Vagina (tissue), 2 donors: Measurements from ENCODE around the gene TMEM30B. TPM values are rescaled to one million over a fixed set of nuclear protein-coding genes. Genes with fewer than 3 reads are reported as not detected.

Experiments used
- DNase-seq, 2 donors: peaks; one replicate each; pipeline ENCODE4 v3.0.0-alpha.2; 2017; ENCODE audit errors: extremely low spot score in 2 of 2
- H3K27ac ChIP-seq: fragments of 200-600 bp; sonication (generic); one replicate; pipeline ENCODE4 v1.5.1; 2019
- H3K27me3 ChIP-seq: fragments of 200-600 bp; sonication (generic); one replicate; pipeline ENCODE4 v1.5.1; 2019
- H3K36me3 ChIP-seq, 2 donors: fragments of 200-600 bp; sonication (generic); one replicate each; pipeline ENCODE4 v1.5.1; 2017 to 2019
- H3K4me1 ChIP-seq: fragments of 200-600 bp; sonication (generic); one replicate; pipeline ENCODE4 v1.5.1; 2019
- H3K4me3 ChIP-seq, 2 donors: fragments of 200-600 bp; sonication (generic); 1 replicate in 1 of 2; 2 replicates in 1 of 2; pipeline ENCODE4 v1.5.1; 2016 to 2019
- H3K9me3 ChIP-seq: fragments of 200-600 bp; sonication (generic); one replicate; pipeline ENCODE4 v1.5.1; 2019
- POLR2A ChIP-seq, 2 donors: fragments of 450-650 bp; IDR thresholded peaks; one replicate each; pipeline ENCODE4 v1.6.1; 2017; ENCODE audit warnings: antibody characterized with exemption in 2 of 2, mild to moderate bottlenecking in 2 of 2, moderate library complexity in 2 of 2
- POLR2AphosphoS5 ChIP-seq, 2 donors: sonication (generic); formaldehyde crosslinking; IDR thresholded peaks; one replicate each; pipeline ENCODE4 v1.9.0; 2017; ENCODE audit warnings: antibody characterized with exemption in 2 of 2, mild to moderate bottlenecking in 2 of 2, low read depth in 1 of 2; ENCODE audit not compliant: insufficient read depth in 1 of 2
- intact Hi-C: fragments of 100-400 bp; cut with DNase I; formaldehyde crosslinking; loops from one replicate; pipeline ENCODE4 v1.15.1; 2023
- total RNA-seq: library from RNA; depleted of rRNA; stranded (reverse); fragments of >200 nt; gene quantifications from one replicate; pipeline ENCODE4 v1.2.3, GENCODE V29; 2016
- TF ChIP-seq, protein P1 (sequence below), 3 experiments: fragments of 450-650 bp in 2 of 3; fragments of 200-600 bp in 1 of 3; sonication (generic) in 1 of 3; IDR thresholded peaks; one replicate each; pipeline ENCODE4 v1.5.1; 2017 to 2019; ENCODE audit warnings: antibody characterized with exemption in 3 of 3, mild to moderate bottlenecking in 2 of 3, moderate library complexity in 2 of 3

The TMEM30B gene
- total RNA-seq, 1 donor from 2014 or later: 22.6 TPM

DNA sequence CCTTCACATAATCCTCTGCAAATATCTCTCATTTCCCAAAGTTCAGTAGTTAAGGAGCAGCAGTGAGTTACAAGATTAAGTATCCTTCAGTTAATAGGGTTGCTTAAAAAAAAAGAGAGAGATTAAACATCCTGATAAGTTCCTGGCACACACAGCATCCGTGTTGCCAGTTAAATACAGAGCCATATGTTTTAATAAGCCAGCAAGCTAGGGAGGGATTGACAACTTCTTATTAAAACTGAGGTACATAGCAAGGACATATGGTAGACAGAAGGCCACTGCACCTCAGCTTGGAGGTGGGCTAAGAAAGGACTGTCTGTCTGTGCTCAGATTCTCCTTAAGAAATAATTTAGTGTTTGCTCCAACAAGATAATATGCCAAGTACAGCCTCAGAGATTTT is 9.6 kb upstream of the TMEM30B start:
- Histone ChIP-seq H3K36me3 (no peaks in the 10 kb centered on the region), H3K4me3 (no peak overlapping the region), H3K27me3 (no peaks in the 10 kb centered on the region), H3K27ac (no peak overlapping the region), H3K9me3 (no peaks in the 10 kb centered on the region), H3K4me1 (no peaks in the 10 kb centered on the region)
- intact Hi-C loops: loop anchor here (10.0 kb wide), 1 partner anchor 164 kb away; no protein-coding TSS in a partner anchor
- no peak for DNase-seq
- TF ChIP-seq, protein P1, sequence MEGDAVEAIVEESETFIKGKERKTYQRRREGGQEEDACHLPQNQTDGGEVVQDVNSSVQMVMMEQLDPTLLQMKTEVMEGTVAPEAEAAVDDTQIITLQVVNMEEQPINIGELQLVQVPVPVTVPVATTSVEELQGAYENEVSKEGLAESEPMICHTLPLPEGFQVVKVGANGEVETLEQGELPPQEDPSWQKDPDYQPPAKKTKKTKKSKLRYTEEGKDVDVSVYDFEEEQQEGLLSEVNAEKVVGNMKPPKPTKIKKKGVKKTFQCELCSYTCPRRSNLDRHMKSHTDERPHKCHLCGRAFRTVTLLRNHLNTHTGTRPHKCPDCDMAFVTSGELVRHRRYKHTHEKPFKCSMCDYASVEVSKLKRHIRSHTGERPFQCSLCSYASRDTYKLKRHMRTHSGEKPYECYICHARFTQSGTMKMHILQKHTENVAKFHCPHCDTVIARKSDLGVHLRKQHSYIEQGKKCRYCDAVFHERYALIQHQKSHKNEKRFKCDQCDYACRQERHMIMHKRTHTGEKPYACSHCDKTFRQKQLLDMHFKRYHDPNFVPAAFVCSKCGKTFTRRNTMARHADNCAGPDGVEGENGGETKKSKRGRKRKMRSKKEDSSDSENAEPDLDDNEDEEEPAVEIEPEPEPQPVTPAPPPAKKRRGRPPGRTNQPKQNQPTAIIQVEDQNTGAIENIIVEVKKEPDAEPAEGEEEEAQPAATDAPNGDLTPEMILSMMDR (IDR thresholded peaks at IDR 0.05): no peak
- TF ChIP-seq POLR2A (IDR thresholded peaks at IDR 0.05): no peak
- TF ChIP-seq POLR2AphosphoS5 (IDR thresholded peaks at IDR 0.05; ENCODE audit: insufficient read depth in 1 of 2, low read depth in 1 of 2): no peak

DNA sequence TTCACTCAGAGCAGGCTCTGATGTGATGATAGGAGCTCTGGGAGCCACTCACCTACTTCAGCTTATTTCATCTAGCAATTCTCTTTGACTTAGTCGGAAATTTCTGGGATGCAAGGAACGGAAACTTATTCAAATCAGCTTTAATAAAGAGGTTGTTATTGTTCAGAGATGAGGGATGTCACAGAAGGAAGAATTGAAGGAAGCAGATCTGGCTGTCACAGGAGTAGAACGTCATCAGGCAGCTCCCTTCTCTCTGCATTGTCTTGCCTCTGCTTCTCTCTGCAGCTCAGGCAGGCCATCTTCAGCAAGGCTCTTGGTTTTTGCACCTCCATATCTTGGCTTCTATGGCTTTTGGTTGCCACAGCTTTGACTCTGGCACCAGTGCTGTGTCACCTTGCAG is 7.6 kb upstream of the TMEM30B start:
- Histone ChIP-seq H3K9me3 (no peaks in the 10 kb centered on the region), H3K27me3 (no peaks in the 10 kb centered on the region), H3K4me3 (no peak overlapping the region), H3K4me1 (no peaks in the 10 kb centered on the region), H3K27ac (no peak overlapping the region), H3K36me3 (no peaks in the 10 kb centered on the region)
- TF ChIP-seq, protein P1 (IDR thresholded peaks at IDR 0.05): no peak
- TF ChIP-seq POLR2A (IDR thresholded peaks at IDR 0.05) (no peak), POLR2AphosphoS5 (IDR thresholded peaks at IDR 0.05; ENCODE audit: insufficient read depth in 1 of 2, low read depth in 1 of 2) (no peak)
- peak in 1 of 2 donors; percentile 42 for DNase-seq
- intact Hi-C loops: no loop called here

DNA sequence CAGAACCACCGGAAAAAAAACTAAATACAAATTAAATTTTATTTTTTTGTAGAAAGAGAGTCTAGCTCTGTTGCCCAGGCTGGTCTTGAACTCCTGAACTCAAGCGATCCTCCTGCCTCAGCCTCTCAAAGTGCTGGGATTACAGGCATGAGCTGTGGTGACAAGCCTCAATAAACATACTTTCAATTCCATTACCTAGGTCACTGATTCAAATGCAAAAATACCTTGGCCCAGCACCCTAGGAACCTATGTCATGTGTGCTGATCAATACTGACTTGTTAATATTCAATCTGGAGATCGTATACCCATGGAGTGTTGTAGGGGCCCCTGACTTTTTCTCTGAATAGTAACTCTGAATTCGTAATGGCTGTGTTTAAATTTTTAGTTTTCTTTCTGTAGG is 7.1 kb upstream of the TMEM30B start:
- no peaks in the 10 kb centered on the region for H3K9me3 ChIP-seq
- intact Hi-C loops: no loop called here

DNA sequence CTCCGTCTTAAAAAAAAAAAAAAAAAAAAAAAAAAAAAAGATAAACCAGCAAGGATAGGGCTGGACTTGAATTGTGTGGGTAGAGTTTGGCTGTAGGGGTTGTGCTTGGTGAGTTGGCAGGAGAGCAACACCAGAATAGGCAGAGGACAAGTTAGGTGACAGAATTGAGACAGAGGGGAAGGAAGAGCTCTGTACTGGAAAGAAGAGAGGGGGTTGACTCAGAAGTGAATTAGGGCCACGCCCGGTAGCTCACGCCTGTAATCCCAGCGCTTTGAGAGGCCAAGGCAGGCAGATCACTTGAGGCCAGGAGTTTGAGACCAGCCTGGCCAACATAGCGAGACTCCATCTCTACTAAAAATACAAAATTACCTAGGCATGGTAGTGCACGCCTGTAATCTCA is 6.1 kb upstream of the TMEM30B start:
- intact Hi-C loops: no loop called here
- peak in 1 of 2 donors; percentile 44 for DNase-seq
- Histone ChIP-seq H3K9me3 (no peaks in the 10 kb centered on the region), H3K4me1 (no peaks in the 10 kb centered on the region), H3K4me3 (no peak overlapping the region), H3K36me3 (no peaks in the 10 kb centered on the region), H3K27me3 (no peaks in the 10 kb centered on the region), H3K27ac (no peak overlapping the region)
- TF ChIP-seq POLR2AphosphoS5 (IDR thresholded peaks at IDR 0.05; ENCODE audit: insufficient read depth in 1 of 2, low read depth in 1 of 2) (no peak), POLR2A (IDR thresholded peaks at IDR 0.05) (no peak)
- TF ChIP-seq, protein P1 (IDR thresholded peaks at IDR 0.05): no peak

More for the DNA sequence above, 7.1 kb upstream of the TMEM30B start:
- H3K4me1 ChIP-seq: no peaks in the 10 kb centered on the region
- TF ChIP-seq POLR2AphosphoS5 (IDR thresholded peaks at IDR 0.05; ENCODE audit: insufficient read depth in 1 of 2, low read depth in 1 of 2) (no peak), POLR2A (IDR thresholded peaks at IDR 0.05) (no peak)
- TF ChIP-seq, protein P1 (IDR thresholded peaks at IDR 0.05): no peak
- H3K36me3 ChIP-seq: no peaks in the 10 kb centered on the region
- H3K27ac ChIP-seq: no peak overlapping the region
- no peak overlapping the region for H3K4me3 ChIP-seq
- DNase-seq: no peak
- no peaks in the 10 kb centered on the region for H3K27me3 ChIP-seq

DNA sequence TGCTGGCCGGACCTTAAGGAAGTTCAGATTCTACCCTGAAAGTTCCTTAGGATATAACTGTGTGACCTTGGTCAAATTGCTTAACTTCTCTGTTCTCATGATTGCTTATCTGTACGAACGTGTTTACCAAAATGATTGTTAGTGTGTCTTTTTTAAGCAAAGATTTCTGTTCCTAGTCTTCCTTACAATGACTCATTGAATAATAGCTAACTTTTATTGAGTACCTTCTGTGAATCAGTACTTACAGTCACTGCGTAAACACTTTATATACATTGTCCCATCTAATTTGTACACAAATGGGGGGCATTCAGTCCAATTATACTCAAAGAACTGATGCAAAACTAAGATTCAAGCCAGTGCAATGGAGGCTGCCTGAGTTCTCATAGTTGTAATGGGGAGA is 4.2 kb upstream of the TMEM30B start:
- Histone ChIP-seq H3K36me3 (no peaks in the 10 kb centered on the region), H3K4me1 (peaks cover 4% of the 10 kb centered on the region), H3K9me3 (no peaks in the 10 kb centered on the region), H3K27ac (no peak overlapping the region), H3K4me3 (no peak overlapping the region), H3K27me3 (no peaks in the 10 kb centered on the region)
- DNase-seq: peak in 1 of 2 donors; percentile 13
- intact Hi-C loops: no loop called here
- TF ChIP-seq, protein P1 (IDR thresholded peaks at IDR 0.05): no peak
- TF ChIP-seq POLR2A (IDR thresholded peaks at IDR 0.05) (no peak), POLR2AphosphoS5 (IDR thresholded peaks at IDR 0.05; ENCODE audit: insufficient read depth in 1 of 2, low read depth in 1 of 2) (no peak)
